Upper lobe of left lung (tissue), 6 donors: ENCODE measurements around the gene CHCHD6. TPM values are rescaled to one million over a fixed set of nuclear protein-coding genes. Genes with fewer than 3 reads are reported as not detected.

Experiments used
- ATAC-seq, 2 donors: fragments of 200-7000 bp; cut with Tn5 transposase; one replicate each; pipeline ENCODE4 v1.9.1; 2022; ENCODE audit warnings: mild to moderate bottlenecking in 2 of 2, moderate library complexity in 2 of 2; ENCODE audit not compliant: low FRiP score in 2 of 2
- DNase-seq, 2 donors: peaks; one replicate each; pipeline ENCODE4 v3.0.0-alpha.2; 2019 to 2020
- H3K27ac ChIP-seq, 4 donors: fragments of 200-600 bp; sonication (generic); one replicate each; pipeline ENCODE4 v1.5.1; 2016 to 2019
- H3K27me3 ChIP-seq, 4 donors: fragments of 200-600 bp; sonication (generic); one replicate each; pipeline ENCODE4 v1.5.1; 2017 to 2019
- H3K36me3 ChIP-seq, 4 donors: fragments of 200-600 bp; sonication (generic); one replicate each; pipeline ENCODE4 v1.5.1; 2016 to 2019
- H3K4me1 ChIP-seq, 4 donors: fragments of 200-600 bp; sonication (generic); one replicate each; pipeline ENCODE4 v1.5.1; 2018 to 2019
- H3K4me3 ChIP-seq, 4 donors: fragments of 200-600 bp; sonication (generic); one replicate each; pipeline ENCODE4 v1.5.1; 2017 to 2019; ENCODE audit warnings: mild to moderate bottlenecking in 2 of 4, moderate library complexity in 1 of 4
- H3K9me3 ChIP-seq, 4 donors: fragments of 200-600 bp; sonication (generic); one replicate each; pipeline ENCODE4 v1.5.1; 2018 to 2019
- EP300 ChIP-seq, 4 donors: sonication (generic); formaldehyde crosslinking; IDR thresholded peaks; one replicate each; pipeline ENCODE4 v1.5.1; 2017; ENCODE audit warnings: antibody characterized with exemption in 4 of 4, control low read depth in 2 of 4
- POLR2A ChIP-seq, 4 donors: fragments of 450-650 bp; IDR thresholded peaks; one replicate each; pipeline ENCODE4 v1.5.1; 2016 to 2017; ENCODE audit warnings: antibody characterized with exemption in 4 of 4, mild to moderate bottlenecking in 2 of 4
- POLR2AphosphoS5 ChIP-seq, 2 donors: sonication (generic); formaldehyde crosslinking; IDR thresholded peaks; one replicate each; pipeline ENCODE4 v1.5.1; 2017; ENCODE audit warnings: antibody characterized with exemption in 2 of 2
- WGBS, 2 donors: methylation state at CpG; one replicate each; pipeline ENCODE4 v1.1.5; 2017 to 2018; 5-methylcytosine and 5-hydroxymethylcytosine counted together
- total RNA-seq, 6 donors: library from RNA; depleted of rRNA in 4 of 6; stranded (reverse); fragments of >200 nt in 4 of 6; gene quantifications; one replicate each; pipeline versions ENCODE4 v1.1.0 to v1.2.1, GENCODE V29; 2016 to 2021
- TF ChIP-seq, protein P1 (sequence below), 6 experiments: fragments of 450-650 bp in 4 of 6; fragments of 200-600 bp in 2 of 6; sonication (generic) in 2 of 6; IDR thresholded peaks; one replicate each; pipeline ENCODE4 v1.5.1; 2016 to 2019; ENCODE audit warnings: antibody characterized with exemption in 6 of 6
- donor health status: DM: no; HTN: no; CAD: no; lungs with moderate emphysema.
- donor health status: DM: no; HTN: yes; CAD: no; lungs with severe emphysema.

The CHCHD6 gene
- total RNA-seq, 6 donors from 2014 or later: 16.6 to 35.6 (median 21.8) TPM

DNA sequence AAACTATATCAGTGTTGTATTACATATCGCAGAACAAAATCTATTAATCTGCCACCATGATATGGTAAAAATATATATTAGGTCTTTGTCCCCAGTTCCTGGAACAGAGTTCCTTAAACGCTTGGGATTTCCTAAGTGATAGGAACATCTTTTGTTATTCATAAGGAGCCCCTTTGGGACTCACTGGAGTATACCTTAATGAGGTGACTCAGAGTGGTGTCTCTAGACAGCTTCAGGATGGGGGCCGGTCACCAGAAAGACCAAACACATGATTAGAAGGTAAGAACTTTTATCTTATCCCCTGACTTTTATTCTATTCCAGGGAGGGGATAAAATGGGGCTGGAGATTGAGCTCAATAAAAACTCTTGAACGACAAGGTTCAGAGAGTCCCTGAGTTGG, 12.3 kb upstream of the CHCHD6 start:
- DNase-seq (no peak), ATAC-seq (no peak)
- Histone ChIP-seq H3K27ac (no peak overlapping the region), H3K36me3 (no peaks in the 10 kb centered on the region), H3K4me1 (peaks cover 0 to 3% (median 0%) of the 10 kb centered on the region in 4 donors), H3K9me3 (no peaks in the 10 kb centered on the region), H3K4me3 (no peak overlapping the region), H3K27me3 (no peaks in the 10 kb centered on the region)
- TF ChIP-seq, protein P1, sequence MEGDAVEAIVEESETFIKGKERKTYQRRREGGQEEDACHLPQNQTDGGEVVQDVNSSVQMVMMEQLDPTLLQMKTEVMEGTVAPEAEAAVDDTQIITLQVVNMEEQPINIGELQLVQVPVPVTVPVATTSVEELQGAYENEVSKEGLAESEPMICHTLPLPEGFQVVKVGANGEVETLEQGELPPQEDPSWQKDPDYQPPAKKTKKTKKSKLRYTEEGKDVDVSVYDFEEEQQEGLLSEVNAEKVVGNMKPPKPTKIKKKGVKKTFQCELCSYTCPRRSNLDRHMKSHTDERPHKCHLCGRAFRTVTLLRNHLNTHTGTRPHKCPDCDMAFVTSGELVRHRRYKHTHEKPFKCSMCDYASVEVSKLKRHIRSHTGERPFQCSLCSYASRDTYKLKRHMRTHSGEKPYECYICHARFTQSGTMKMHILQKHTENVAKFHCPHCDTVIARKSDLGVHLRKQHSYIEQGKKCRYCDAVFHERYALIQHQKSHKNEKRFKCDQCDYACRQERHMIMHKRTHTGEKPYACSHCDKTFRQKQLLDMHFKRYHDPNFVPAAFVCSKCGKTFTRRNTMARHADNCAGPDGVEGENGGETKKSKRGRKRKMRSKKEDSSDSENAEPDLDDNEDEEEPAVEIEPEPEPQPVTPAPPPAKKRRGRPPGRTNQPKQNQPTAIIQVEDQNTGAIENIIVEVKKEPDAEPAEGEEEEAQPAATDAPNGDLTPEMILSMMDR (IDR thresholded peaks at IDR 0.05): no peak
- TF ChIP-seq POLR2A (IDR thresholded peaks at IDR 0.05) (no peak), POLR2AphosphoS5 (IDR thresholded peaks at IDR 0.05) (no peak), EP300 (IDR thresholded peaks at IDR 0.05) (no peak)
- WGBS, 2 donors: 91% methylated on average over 4 of the region's 4 CpGs

DNA sequence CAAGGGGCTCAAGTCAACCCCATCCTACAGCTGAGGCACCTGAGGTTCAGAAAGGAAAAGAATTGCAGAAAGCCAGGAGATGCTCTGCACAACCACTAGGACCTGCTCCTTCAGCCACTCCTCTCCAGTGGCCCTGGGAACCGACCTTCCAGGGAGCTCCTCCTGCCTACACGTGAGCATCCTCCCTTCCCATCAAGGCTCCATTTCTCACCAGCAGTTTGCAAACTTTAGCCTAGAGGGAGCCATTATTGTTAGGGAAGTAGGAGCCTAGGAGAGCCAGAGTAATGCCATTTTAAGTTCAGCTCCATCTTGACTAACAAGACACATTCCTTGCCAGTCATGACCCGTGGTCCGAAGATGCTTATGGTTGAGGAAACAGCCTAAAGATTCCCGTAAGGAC, 11.2 kb upstream of the CHCHD6 start:
- Histone ChIP-seq H3K4me3 (no peak overlapping the region), H3K27ac (no peak overlapping the region), H3K4me1 (peaks cover 0 to 4% (median 0%) of the 10 kb centered on the region in 4 donors), H3K27me3 (no peaks in the 10 kb centered on the region), H3K9me3 (no peaks in the 10 kb centered on the region), H3K36me3 (no peaks in the 10 kb centered on the region)
- ATAC-seq (no peak), DNase-seq (no peak)
- TF ChIP-seq POLR2AphosphoS5 (IDR thresholded peaks at IDR 0.05) (no peak), POLR2A (IDR thresholded peaks at IDR 0.05) (no peak)
- 72 to 76% methylated on average over 5 of the region's 5 CpGs for WGBS, 2 donors

DNA sequence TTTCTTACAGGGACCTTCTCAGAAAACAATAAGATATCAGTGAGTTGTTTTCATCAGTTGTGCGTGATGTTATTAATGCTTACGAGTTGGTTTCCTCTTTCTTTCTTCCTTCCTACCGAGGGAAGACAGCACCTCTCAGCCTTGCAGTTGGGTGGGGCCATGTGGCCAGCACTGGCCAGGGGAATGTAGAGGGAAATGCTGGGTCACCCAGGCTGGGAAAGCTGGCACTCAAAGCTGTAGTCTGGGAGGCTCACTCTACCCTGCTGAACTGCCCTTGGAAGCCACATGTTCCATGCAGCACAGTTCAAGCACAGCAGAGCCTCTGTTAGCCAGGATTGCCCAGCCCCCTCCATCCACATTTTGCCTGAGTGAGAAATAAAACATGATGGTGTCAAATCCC, 10.1 kb upstream of the CHCHD6 start:
- Histone ChIP-seq H3K36me3 (no peaks in the 10 kb centered on the region), H3K27me3 (no peaks in the 10 kb centered on the region), H3K4me1 (peaks cover 0 to 4% (median 0%) of the 10 kb centered on the region in 4 donors), H3K9me3 (no peaks in the 10 kb centered on the region), H3K27ac (no peak overlapping the region), H3K4me3 (no peak overlapping the region)
- DNase-seq: no peak
- ATAC-seq: no peak
- WGBS, 2 donors: 35 to 39% methylated on average over 3 of the region's 3 CpGs
- TF ChIP-seq POLR2AphosphoS5 (IDR thresholded peaks at IDR 0.05) (no peak), EP300 (IDR thresholded peaks at IDR 0.05) (no peak), POLR2A (IDR thresholded peaks at IDR 0.05) (no peak)
- TF ChIP-seq, protein P1 (IDR thresholded peaks at IDR 0.05): no peak

DNA sequence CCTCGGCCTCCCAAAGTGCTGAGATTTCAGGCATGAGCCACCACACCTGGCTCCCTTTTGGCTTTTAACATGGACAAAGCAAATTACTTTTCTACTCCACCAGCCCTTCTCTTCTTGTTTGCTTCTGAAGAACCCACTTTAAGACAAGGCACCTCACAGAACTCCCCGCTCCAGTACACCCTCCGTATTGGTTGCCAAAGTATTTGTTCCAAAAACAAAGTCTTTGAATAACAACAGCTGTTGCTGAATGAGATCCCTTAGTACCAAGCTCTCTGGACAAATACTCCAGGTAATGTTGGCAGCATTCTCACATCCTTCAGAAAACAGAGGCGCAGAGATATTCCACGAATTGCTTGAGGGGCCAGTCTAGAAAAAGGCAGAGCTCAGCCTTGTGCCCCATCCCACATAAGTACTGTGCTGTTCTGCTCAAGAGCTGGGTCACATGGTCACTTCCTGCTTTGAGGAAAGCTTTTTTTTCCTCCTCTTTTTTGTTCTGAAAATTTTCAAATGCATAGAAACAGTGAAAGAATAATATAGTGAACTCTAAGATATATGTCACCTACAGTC, 7.3 kb upstream of the CHCHD6 start:
- H3K9me3 ChIP-seq: no peaks in the 10 kb centered on the region
- WGBS, 2 donors: 60 to 63% methylated on average over 5 of the region's 5 CpGs
- no peak for ATAC-seq
- no peaks in the 10 kb centered on the region for H3K36me3 ChIP-seq
- no peak overlapping the region for H3K27ac ChIP-seq
- DNase-seq: no peak
- H3K4me1 ChIP-seq: peaks cover 0 to 4% (median 0%) of the 10 kb centered on the region in 4 donors
- H3K27me3 ChIP-seq: no peaks in the 10 kb centered on the region
- TF ChIP-seq POLR2A (IDR thresholded peaks at IDR 0.05) (no peak), POLR2AphosphoS5 (IDR thresholded peaks at IDR 0.05) (no peak), EP300 (IDR thresholded peaks at IDR 0.05) (no peak)
- TF ChIP-seq, protein P1 (IDR thresholded peaks at IDR 0.05): no peak
- H3K4me3 ChIP-seq: no peak overlapping the region

DNA sequence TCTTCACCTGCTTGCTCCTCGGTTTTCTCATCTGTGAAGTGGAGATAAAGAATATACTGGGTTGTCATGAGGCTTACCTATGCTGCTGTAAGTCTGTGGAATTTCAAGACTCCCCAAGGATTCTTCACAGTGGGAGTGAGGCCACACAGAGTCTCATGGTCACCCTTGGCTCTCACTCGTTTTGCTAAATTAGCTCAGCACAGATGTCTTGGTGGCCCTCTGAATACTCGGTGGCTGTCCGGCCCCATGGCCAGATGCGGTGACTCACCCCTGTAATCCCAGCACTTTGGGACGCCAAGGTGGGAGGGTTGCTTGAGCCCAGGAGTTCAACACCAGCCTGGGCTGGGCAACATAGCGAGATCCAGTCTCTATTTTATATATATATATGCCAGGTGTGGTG, 5.0 kb upstream of the CHCHD6 start:
- Histone ChIP-seq H3K9me3 (no peaks in the 10 kb centered on the region), H3K27me3 (no peaks in the 10 kb centered on the region), H3K27ac (no peak overlapping the region), H3K4me1 (peaks cover 5 to 10% (median 6%) of the 10 kb centered on the region in 4 donors), H3K4me3 (no peak overlapping the region), H3K36me3 (no peaks in the 10 kb centered on the region)
- ATAC-seq: no peak
- 86 to 88% methylated on average over 4 to 6 of the region's 7 CpGs for WGBS, 2 donors
- TF ChIP-seq POLR2AphosphoS5 (IDR thresholded peaks at IDR 0.05) (no peak), POLR2A (IDR thresholded peaks at IDR 0.05) (no peak), EP300 (IDR thresholded peaks at IDR 0.05) (no peak)
- TF ChIP-seq, protein P1 (IDR thresholded peaks at IDR 0.05): no peak
- no peak for DNase-seq
